HG03095 (cell line): ENCODE data around the gene SIVA1.

Experiments
- ATAC-seq: cut with Tn5 transposase; IDR thresholded peaks from one replicate; pipeline ENCODE4 v1.9.1; 2021; ENCODE audit warnings: moderate library complexity; ENCODE audit not compliant: unreplicated experiment

SIVA1 gene

DNA sequence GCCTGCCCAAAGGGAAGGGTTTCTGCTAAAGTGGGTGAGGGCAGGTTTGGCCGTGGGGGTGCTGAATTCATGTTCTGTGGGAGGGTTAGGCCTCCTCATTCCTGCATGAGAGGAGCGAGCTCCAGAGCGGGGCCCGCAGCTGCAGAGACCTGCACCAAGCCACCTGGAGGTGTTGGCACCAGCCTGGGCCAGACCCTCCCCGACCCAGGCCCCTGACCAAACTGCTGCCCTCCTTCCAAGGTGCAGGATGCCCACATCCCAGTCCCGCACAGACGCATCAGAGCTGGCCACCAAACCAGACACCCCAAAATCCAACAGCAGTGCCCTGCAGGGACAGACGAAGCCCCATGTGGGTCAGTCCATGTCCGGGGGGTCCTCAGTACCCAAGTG lies 18.4 kb upstream of the SIVA1 start:
- no peak for ATAC-seq

- ATAC-seq, result no peak
Observed at GRCh38 chr14:104734991-104735779, 17.8 kb upstream of the SIVA1 start.

DNA sequence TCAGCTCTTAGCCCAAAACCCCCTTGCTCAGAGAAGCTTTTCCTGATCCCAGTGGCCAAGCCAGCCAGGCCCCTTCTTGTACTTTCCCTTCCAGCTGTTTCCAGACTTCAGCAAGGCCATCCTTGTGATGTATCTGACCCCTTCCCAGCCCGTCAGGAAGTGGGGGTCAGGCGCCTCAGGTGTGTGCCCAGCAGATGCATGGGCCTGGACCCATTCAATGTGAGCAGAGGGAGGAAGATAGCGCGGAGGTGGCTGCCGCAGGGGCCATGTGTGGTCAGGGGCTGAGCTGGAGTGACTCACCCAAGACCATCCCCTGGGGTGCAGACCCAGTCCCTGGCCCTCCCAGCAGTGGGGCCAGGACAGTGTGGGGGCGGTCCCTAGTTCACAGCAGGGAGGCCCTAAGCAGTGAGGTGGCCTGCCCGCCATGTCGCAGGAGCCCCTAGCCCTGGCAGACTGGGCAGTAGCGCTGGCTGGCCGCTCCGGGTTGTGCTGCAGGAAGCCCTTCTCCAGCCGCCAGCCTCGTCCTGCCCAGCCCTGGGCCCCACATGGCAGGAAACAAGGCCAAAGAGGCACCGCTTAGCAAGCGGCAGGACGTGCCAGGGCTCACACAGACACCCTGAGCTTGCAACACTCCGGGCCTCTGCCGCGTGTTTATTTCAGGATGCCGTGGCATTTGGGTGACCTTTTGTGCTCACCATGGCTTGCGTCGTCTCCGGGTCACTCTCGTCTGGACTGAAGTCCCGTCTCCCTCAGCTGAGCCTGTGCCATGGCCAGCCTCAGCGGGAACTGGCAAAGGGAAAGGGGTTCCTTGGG lies 16.9 kb upstream of the SIVA1 start:
- no peak for ATAC-seq

GRCh38 chr14:104738375-104739019 lies 14.4 kb upstream of the SIVA1 start:
- ATAC-seq, result no peak

- no peak for ATAC-seq
Observed at GRCh38 chr14:104739026-104739425, 13.9 kb upstream of the SIVA1 start.

- no peak for ATAC-seq
Observed at GRCh38 chr14:104739546-104740516, 13.1 kb upstream of the SIVA1 start.

DNA sequence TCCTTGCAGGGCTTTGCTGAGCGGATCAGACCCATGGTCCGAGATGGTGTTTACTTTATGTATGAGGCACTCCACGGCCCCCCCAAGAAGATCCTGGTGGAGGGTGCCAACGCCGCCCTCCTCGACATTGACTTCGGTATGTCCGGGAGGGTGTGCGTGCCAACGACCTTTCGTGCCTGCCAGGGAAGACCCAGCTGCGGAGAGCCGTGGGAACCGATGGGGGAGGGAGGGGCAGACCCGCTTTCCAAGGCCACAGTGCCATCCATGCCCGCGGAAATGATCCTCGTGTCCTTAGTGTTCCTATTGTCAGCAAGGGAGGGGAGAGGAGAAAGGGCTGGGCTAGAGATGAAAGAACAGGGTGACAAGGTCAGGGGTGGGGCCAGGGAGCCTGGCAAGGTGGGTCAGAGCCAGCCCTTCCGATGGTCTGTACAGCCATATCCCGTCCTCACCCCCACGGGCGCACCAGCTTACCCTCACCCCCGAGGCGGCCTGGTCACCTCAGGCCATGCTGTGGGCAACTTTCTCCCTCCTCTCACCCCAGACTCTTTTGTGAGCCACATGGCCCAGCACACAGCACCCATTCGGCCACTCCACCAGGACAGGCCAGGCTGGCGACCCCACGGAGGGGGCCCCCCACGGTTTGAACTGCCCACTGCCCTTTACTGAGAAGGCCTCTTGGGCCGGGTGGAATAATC lies 11.7 kb upstream of the SIVA1 start:
- no peak for ATAC-seq

GRCh38 chr14:104741803-104742251 lies 11.1 kb upstream of the SIVA1 start:
- ATAC-seq, result no peak

DNA sequence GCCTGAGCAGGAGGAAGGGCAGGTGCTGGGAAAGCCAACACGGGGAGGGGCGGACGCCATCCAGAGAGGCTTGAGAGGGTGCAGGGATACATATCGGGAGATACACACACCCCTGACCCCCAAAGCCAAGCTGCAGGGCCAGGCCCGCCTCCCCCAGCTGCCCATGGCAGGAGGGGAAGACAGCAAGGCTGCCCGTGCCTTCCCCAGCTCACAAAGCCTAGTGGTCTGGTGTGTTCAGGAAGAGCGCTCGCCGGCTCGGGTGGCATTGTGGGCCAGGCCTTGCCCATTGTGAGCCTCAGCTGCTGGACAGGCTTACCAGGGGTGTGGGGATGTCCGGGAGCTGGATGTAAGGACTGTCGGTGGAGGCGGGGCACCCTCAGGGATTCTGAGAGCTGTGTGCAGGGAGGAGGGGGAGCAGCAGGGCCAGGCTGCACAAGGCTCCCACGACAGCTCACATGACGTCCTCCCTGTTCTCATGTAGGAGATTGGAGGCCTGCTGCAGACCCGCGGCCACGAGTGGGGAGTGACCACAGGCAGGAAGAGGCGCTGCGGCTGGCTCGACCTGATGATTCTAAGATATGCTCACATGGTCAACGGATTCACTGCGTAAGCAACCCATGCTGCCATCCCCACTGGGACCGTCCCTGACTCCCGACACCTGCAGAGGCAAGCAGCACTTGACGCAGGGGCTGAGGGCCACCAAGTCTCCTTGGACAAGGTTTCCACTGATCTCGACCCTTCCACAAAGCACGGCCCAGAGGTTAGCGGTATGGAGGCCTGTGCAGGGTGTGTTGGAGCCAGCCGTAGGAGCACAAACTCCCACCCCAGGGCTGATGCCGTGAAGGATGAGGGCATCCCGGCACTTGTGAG lies 10.1 kb upstream of the SIVA1 start:
- no peak for ATAC-seq

DNA sequence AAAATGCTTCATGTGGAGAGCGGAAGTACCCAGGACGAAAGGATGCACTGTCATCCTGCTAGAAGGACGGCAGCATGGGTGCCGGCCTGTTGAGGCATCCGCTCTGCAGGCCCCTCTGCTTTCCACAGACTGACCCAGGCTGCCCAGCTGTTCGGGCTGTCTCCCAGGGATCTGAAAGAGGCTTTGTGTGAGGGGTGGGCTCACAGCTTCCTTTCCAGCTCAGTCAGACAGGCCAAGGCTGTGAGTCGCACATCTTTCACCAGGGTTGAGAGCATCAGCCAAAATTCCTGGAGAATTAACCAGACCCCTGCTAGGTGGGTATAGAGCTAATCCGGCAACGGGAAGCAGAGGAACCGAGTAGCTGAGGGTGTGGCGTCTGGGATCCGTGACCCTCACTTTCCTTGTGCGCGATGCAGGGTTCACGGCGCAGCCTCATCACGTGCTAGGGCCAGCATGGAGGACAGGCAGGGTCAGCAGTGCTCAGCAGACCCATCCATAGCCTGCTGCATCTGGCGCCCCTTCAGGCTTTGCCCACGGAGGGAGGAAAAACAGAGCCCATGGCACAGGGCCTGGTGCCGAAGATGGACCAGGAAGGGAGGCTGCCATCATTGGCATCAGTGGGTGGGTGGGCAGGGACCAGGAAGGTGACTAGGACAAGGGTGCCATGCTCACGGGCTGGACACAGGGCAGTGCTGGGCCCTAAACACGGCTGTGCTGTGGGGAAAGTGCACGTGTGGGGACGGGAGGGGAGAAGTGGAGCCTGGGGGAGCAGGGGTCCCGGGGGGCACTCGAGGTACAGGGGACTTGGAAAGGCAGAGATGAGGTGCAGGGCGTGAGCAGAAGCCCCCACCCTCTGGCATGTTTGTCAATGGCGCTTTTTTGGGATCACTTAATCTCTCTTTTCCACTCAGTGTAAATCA lies 9.2 kb upstream of the SIVA1 start:
- ATAC-seq, result no peak

DNA sequence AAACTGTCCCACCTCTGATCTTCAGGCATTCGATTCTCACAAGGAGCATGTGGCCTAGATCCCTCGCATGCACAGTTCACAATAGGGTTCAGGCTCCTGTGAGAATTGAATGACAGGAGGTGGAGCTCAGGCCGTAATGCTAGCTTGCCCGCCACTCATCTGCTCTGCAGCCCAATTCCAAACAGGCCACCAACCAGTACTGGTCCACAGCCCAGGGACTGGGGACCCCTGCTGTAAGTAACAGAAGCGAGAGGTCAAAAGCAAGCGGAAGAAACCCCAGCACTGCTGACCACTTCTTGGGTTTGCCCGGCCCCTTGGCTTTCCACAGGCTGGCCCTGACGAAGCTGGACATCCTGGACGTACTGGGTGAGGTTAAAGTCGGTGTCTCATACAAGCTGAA lies 8.5 kb upstream of the SIVA1 start:
- no peak for ATAC-seq

DNA sequence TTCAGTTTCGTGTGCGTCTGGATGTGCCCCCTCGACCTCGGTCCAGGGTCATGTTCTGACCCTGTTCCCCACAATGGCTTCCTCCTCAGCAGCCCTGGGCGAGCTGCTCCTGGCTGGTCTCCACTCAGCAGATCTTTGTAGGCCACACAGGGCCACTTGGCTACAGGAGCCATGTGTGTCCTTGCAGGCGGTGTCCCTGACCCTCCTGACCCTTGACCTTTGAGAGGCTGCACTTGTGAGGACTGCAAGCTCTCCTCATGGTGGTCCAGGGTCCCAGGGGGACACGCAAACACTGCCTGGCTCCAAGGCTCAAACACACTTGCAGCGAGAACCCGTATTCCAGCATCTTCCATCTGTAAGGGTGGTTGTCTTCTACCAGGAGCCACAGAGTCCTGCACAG lies 7.5 kb upstream of the SIVA1 start:
- ATAC-seq, result no peak

DNA sequence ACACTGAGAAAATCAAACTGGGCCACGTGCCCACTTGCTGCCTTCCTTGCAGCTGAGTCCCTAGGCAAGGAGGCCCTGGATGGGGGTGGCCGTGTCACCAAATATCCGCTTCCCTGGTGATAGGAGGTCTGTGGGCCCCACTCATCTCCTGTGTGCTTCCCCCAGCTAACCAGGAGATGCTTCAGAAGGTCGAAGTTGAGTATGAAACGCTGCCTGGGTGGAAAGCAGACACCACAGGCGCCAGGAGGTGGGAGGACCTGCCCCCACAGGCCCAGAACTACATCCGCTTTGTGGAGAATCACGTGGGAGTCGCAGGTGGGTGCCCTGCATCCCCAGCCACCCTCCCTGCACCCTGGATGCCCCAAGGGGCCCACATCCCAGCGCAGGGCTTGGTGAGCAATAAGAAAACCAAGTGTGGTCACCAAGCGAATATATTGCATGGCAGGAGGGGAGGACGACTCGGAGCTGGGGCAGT lies 6.8 kb upstream of the SIVA1 start:
- ATAC-seq, result no peak

DNA sequence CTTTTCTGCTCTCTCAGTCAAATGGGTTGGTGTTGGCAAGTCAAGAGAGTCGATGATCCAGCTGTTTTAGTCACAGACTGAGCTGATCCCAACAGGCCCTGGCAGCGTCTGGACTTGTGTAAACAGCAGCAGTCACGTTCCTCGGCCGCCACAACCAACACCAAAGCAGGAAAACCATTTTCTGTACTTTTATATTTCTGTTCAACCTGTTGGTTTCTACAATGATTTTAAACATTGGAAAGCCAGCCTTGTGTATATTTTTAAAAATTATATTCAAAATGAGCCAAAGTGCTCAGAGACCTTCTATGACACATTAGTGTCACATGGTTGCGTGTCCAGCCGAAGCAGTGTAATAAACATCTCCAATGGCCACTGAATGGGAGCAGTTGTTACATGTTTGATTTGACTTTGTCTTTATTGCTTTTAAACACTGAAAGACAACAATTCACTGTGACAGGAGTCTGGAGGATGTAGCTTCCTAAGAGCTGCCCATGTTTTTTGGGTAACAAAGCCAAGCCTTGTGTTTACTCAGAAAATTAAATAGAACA lies 5.9 kb upstream of the SIVA1 start:
- ATAC-seq, result no peak

DNA sequence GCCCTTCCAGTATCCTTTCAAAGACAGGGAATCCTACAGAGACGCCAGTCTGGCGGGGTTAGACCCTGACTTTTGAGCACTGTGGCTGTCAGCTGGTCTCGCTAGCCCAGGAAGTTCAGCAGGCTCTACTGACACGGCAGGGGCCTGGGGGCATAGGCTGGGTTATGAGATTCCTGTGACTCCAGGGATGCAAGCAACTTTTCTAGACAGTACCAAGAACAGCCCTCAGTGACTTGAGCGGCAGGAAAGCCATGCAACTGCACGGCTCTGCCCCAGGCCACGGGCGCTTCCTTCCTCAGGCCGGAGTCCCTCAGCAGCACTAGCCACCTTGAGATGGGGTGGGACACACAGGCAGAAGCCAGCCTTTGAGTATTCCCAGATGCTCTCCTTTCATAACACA lies 5.1 kb upstream of the SIVA1 start:
- no peak for ATAC-seq

DNA sequence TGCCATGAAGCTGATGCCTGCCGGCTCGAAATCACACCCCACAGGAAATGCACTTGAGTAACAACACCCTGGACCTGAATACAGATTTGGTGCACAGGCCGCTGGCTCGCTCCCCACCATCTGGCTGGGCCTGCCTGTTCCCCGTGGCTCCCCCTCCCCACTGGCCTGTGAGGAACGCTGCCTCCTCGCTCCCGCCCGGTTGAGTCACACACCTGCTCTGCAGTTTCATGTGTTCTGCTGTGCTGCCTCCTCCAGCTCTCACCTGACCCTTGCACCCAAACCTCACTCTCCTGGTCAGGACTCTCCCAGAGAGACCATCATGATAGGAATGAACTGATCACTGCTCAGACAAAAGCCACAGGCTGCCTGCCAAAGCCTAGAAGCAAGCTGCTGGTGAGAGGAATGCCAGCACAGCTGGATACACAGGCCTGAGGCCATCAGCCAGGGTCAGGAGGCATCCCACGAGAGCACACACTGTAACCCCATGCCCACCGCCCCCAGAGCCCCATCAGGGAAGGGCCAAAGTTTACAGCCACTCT lies 3.8 kb upstream of the SIVA1 start:
- no peak for ATAC-seq

DNA sequence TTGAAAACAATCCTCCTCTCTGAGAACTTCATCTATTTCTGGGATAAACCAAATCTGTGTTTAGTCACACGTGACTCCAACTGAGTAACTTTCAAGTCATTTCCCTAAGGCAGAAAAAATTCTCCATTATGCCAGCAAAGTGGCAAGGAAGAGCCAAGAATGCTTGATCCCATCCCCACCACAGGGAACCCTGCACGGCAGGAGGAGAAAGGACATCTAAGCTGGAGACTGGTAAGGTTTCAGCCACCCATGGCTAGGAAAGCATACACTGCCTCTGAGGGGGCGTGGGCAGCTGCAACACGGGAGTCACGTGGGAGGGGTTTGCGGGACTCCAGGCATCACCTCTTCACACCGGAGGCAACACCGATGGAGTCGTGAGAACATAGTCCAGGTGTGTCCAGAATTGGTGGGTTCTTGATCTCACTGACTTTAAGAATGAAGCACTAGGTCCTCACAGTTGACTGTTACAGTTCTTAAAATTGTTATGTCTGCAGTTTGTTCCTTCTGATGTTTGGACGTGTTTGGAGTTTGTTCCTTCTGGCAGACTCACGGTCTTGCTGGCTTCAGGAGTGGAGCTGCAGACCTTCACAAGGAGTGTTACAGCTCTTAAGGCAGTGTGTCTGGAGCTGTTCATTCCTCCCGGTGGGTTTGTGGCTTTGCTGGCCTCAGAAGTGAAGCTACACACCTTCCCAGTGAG lies 2.7 kb upstream of the SIVA1 start:
- ATAC-seq, result no peak
